H9 (cell line): ENCODE results near the gene ZNF804A. TPM values are rescaled to one million over a fixed set of nuclear protein-coding genes. Genes with fewer than 3 reads are reported as not detected.
A peak's percentile ranks its signal among the peaks of the same experiment; 100 is the strongest.

Experiments
- DNase-seq: peaks from one replicate; pipeline ENCODE4 v3.0.0-alpha.2; 2017
- H2AFZ ChIP-seq: one replicate; pipeline ENCODE4 v1.6.1; 2013; ENCODE audit warnings: mild to moderate bottlenecking, low read length, control low read depth, moderate library complexity
- H2AK5ac ChIP-seq: 2 replicates; pipeline ENCODE4 v1.6.1; 2013; ENCODE audit warnings: low read length, control low read depth, mixed read lengths; ENCODE audit not compliant: insufficient read length
- H2BK120ac ChIP-seq: one replicate; pipeline ENCODE4 v1.6.1; 2013; ENCODE audit warnings: low read depth, mild to moderate bottlenecking, low read length, control low read depth, inconsistent platforms; ENCODE audit not compliant: poor library complexity, severe bottlenecking
- H2BK12ac ChIP-seq: 2 replicates; pipeline ENCODE4 v1.6.1; 2013; ENCODE audit warnings: low read length, control low read depth, mixed read lengths, low read depth; ENCODE audit not compliant: insufficient read length
- H2BK15ac ChIP-seq: 2 replicates; pipeline ENCODE4 v1.6.1; 2013; ENCODE audit warnings: low read depth, low read length, control low read depth
- H2BK20ac ChIP-seq: one replicate; pipeline ENCODE4 v1.6.1; 2013; ENCODE audit warnings: low read depth, mild to moderate bottlenecking, low read length, control low read depth, inconsistent platforms; ENCODE audit not compliant: poor library complexity, severe bottlenecking
- H2BK5ac ChIP-seq: 2 replicates; pipeline ENCODE4 v1.6.1; 2013; ENCODE audit warnings: low read length, control low read depth, mixed read lengths; ENCODE audit not compliant: insufficient read length
- H3K14ac ChIP-seq: 2 replicates; pipeline ENCODE4 v1.6.1; 2013; ENCODE audit warnings: low read length, control low read depth; ENCODE audit not compliant: insufficient read depth
- H3K18ac ChIP-seq: 2 replicates; pipeline ENCODE4 v1.6.1; 2013; ENCODE audit warnings: low read depth, mild to moderate bottlenecking, mixed read lengths, low read length, control low read depth; ENCODE audit not compliant: insufficient read length
- H3K23ac ChIP-seq: 2 replicates; pipeline ENCODE4 v1.6.1; 2013; ENCODE audit warnings: low read length, control low read depth, mixed read lengths, low read depth; ENCODE audit not compliant: insufficient read length
- H3K23me2 ChIP-seq: 2 replicates; pipeline ENCODE4 v1.6.1; 2013; ENCODE audit warnings: low read depth, mild to moderate bottlenecking, mixed read lengths, low read length, control low read depth; ENCODE audit not compliant: insufficient read length, poor library complexity, severe bottlenecking
- H3K27ac ChIP-seq: 2 replicates; pipeline ENCODE4 v1.5.1; 2013; ENCODE audit warnings: low read length, control low read depth, mixed read lengths, low read depth; ENCODE audit not compliant: insufficient read length
- H3K27me3 ChIP-seq: 2 replicates; pipeline ENCODE4 v1.6.1; 2013; ENCODE audit warnings: low read length, control low read depth, inconsistent platforms; ENCODE audit not compliant: insufficient read depth
- H3K4ac ChIP-seq: 2 replicates; pipeline ENCODE4 v1.6.1; 2013; ENCODE audit warnings: low read depth, mild to moderate bottlenecking, control low read depth, inconsistent platforms, low read length, moderate library complexity
- H3K4me1 ChIP-seq: 2 replicates; pipeline ENCODE4 v1.6.1; 2013; ENCODE audit warnings: low read length, control low read depth, inconsistent platforms; ENCODE audit not compliant: insufficient read depth
- H3K4me2 ChIP-seq: 2 replicates; pipeline ENCODE4 v1.6.1; 2013; ENCODE audit warnings: low read length, control low read depth, mixed read lengths; ENCODE audit not compliant: insufficient read length, insufficient read depth
- H3K56ac ChIP-seq: 2 replicates; pipeline ENCODE4 v1.6.1; 2013; ENCODE audit warnings: low read depth, mild to moderate bottlenecking, mixed read lengths, low read length, control low read depth; ENCODE audit not compliant: insufficient read length
- H3K79me1 ChIP-seq: 2 replicates; pipeline ENCODE4 v1.6.1; 2013; ENCODE audit warnings: low read depth, mild to moderate bottlenecking, moderate library complexity, low read length, control low read depth, inconsistent platforms; ENCODE audit not compliant: insufficient read depth, poor library complexity, severe bottlenecking
- H3K79me2 ChIP-seq: 2 replicates; pipeline ENCODE4 v1.6.1; 2013; ENCODE audit warnings: low read length, control low read depth, inconsistent platforms; ENCODE audit not compliant: insufficient read depth
- H3K9ac ChIP-seq: 2 replicates; pipeline ENCODE4 v1.6.1; 2013; ENCODE audit warnings: low read length, control low read depth, mixed read lengths; ENCODE audit not compliant: insufficient read length; ENCODE audit errors: extremely low read depth
- H3K9me3 ChIP-seq: one replicate; pipeline ENCODE4 v1.6.1; 2013; ENCODE audit warnings: low read depth, low read length, inconsistent platforms; ENCODE audit not compliant: control insufficient read depth
- H3T11ph ChIP-seq: one replicate; pipeline ENCODE4 v1.6.1; 2013; ENCODE audit warnings: mild to moderate bottlenecking, low read length, control low read depth, inconsistent platforms
- H4K20me1 ChIP-seq: one replicate; pipeline ENCODE4 v1.6.1; 2013; ENCODE audit not compliant: control insufficient read depth, insufficient read length, insufficient read depth
- H4K5ac ChIP-seq: 2 replicates; pipeline ENCODE4 v1.6.1; 2013; ENCODE audit warnings: low read depth, mild to moderate bottlenecking, mixed read lengths, low read length, control low read depth; ENCODE audit not compliant: insufficient read length
- H4K8ac ChIP-seq: replicated peaks from 2 replicates; pipeline ENCODE4 v1.6.1; 2013; ENCODE audit warnings: low read length, control low read depth, mixed read lengths, low read depth; ENCODE audit not compliant: insufficient read length
- H4K91ac ChIP-seq: 2 replicates; pipeline ENCODE4 v1.6.1; 2013; ENCODE audit warnings: low read depth, mild to moderate bottlenecking, moderate library complexity, mixed read lengths, low read length, control low read depth; ENCODE audit not compliant: insufficient read length
- H3K27ac Mint-ChIP-seq, 3 experiments: 2 replicates in 2 of 3; 3 replicates in 1 of 3; pipeline ENCODE4 v1.8.0; 2020 to 2021; ENCODE audit warnings: mixed read lengths in 3 of 3, mild to moderate bottlenecking in 1 of 3, moderate library complexity in 1 of 3
- H3K27me3 Mint-ChIP-seq: 2 replicates; pipeline ENCODE4 v1.8.0; 2021; ENCODE audit warnings: low read depth, mild to moderate bottlenecking, moderate library complexity, mixed read lengths
- H3K36me3 Mint-ChIP-seq, 3 experiments: 2 replicates in 2 of 3; 3 replicates in 1 of 3; pipeline ENCODE4 v1.8.0; 2020 to 2021; ENCODE audit warnings: low read depth in 3 of 3, mixed read lengths in 3 of 3; ENCODE audit not compliant: insufficient read depth in 1 of 3
- H3K4me1 Mint-ChIP-seq, 2 experiments: 2 replicates each; pipeline ENCODE4 v1.8.0; 2020; ENCODE audit warnings: mixed read lengths in 2 of 2
- H3K4me3 Mint-ChIP-seq, 2 experiments: 2 replicates in 1 of 2; 3 replicates in 1 of 2; pipeline ENCODE4 v1.8.0; 2020 to 2021; ENCODE audit warnings: mild to moderate bottlenecking in 2 of 2, mixed read lengths in 2 of 2, moderate library complexity in 1 of 2
- H3K9me3 Mint-ChIP-seq, 2 experiments: 2 replicates in 1 of 2; 3 replicates in 1 of 2; pipeline ENCODE4 v1.8.0; 2020; ENCODE audit warnings: mild to moderate bottlenecking in 2 of 2, mixed read lengths in 2 of 2, moderate library complexity in 1 of 2
- WGBS: extraction: QIAGEN DNeasy Blood & Tissue Kit; methylation state at CpG from one replicate; pipeline ENCODE4 v1.1.7; 2013; ENCODE audit warnings: missing lambda C conversion rate, low lambda C conversion rate, mixed read lengths; ENCODE audit not compliant: insufficient read length; ENCODE audit errors: extremely low coverage; 5-methylcytosine and 5-hydroxymethylcytosine counted together
- total RNA-seq: library from RNA; stranded (reverse); gene quantifications from 2 replicates; pipeline ENCODE4 v1.2.1, GENCODE V29; 2021
- TF ChIP-seq, protein P1 (sequence below): fragments of 200-600 bp; sonication (generic); conservative IDR thresholded peaks from 3 replicates; pipeline ENCODE4 v1.8.0; 2021; ENCODE audit warnings: antibody characterized with exemption, mild to moderate bottlenecking

ZNF804A gene
- total RNA-seq, 1 experiment from 2014 or later, result not detected

DNA sequence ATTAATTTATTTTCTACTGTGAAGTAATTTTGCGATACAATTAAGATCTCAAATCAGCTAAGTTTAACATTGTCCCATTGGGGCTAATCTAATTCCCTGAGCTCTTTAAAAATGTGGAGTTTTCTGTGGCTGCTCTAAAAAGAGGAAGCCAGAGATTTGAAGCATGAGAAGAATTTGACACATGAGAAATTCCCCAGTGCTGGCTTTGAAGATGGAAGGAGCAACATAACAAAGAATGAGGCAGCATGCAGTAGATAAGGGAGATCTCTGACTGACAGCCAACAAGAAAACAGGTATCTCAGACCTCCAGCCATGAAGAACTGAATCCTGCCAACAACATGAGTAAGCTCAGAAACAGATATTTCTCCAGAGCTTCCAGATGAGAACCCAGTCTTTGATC lies 308.4 kb downstream of the ZNF804A start:
- no peak overlapping the region for H3K4me3 Mint-ChIP-seq
- peak overlapping the region in 1 of 3 experiments; percentile 19; a peak in 2 of 7 replicates for H3K27ac Mint-ChIP-seq
- WGBS, result no CpG with 5 or more reads among the region's 1 CpG
- Histone ChIP-seq H4K8ac (no peak overlapping the region), H2AK5ac (no peak overlapping the region), H3K23me2 (no peaks in the 10 kb centered on the region), H3K79me1 (no peaks in the 10 kb centered on the region), H2BK5ac (no peak overlapping the region), H2BK20ac (no peak overlapping the region), H3K79me2 (no peaks in the 10 kb centered on the region), H2AFZ (no peak overlapping the region), H3K27ac (no peak overlapping the region), H3T11ph (no peak overlapping the region), H3K4me1 (no peaks in the 10 kb centered on the region), H3K14ac (no peak overlapping the region), H3K56ac (no peak overlapping the region), H3K9me3 (no peaks in the 10 kb centered on the region), H3K9ac (no peak overlapping the region), H3K18ac (no peak overlapping the region), H3K4ac (no peak overlapping the region), H4K91ac (no peak overlapping the region), H3K4me2 (no peak overlapping the region), H2BK120ac (no peak overlapping the region), H3K27me3 (no peaks in the 10 kb centered on the region), H4K5ac (no peak overlapping the region), H4K20me1 (no peaks in the 10 kb centered on the region), H3K23ac (no peak overlapping the region), H2BK15ac (no peak overlapping the region), H2BK12ac (no peak overlapping the region)
- peaks cover 5 to 13% of the 10 kb centered on the region in 2 experiments; a peak in 3 of 4 replicates for H3K4me1 Mint-ChIP-seq
- no peaks in the 10 kb centered on the region for H3K36me3 Mint-ChIP-seq
- TF ChIP-seq, protein P1, sequence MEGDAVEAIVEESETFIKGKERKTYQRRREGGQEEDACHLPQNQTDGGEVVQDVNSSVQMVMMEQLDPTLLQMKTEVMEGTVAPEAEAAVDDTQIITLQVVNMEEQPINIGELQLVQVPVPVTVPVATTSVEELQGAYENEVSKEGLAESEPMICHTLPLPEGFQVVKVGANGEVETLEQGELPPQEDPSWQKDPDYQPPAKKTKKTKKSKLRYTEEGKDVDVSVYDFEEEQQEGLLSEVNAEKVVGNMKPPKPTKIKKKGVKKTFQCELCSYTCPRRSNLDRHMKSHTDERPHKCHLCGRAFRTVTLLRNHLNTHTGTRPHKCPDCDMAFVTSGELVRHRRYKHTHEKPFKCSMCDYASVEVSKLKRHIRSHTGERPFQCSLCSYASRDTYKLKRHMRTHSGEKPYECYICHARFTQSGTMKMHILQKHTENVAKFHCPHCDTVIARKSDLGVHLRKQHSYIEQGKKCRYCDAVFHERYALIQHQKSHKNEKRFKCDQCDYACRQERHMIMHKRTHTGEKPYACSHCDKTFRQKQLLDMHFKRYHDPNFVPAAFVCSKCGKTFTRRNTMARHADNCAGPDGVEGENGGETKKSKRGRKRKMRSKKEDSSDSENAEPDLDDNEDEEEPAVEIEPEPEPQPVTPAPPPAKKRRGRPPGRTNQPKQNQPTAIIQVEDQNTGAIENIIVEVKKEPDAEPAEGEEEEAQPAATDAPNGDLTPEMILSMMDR, result no peak
- H3K27me3 Mint-ChIP-seq, result no peaks in the 10 kb centered on the region
- 0 out of 5 replicates have a peak, but pooled peaks cover 0 to 3% of the 10 kb centered on the region in 2 experiments for H3K9me3 Mint-ChIP-seq
- DNase-seq, result no peak
